ENCODE measurements around the gene SFT2D1.

SFT2D1 gene

DNA sequence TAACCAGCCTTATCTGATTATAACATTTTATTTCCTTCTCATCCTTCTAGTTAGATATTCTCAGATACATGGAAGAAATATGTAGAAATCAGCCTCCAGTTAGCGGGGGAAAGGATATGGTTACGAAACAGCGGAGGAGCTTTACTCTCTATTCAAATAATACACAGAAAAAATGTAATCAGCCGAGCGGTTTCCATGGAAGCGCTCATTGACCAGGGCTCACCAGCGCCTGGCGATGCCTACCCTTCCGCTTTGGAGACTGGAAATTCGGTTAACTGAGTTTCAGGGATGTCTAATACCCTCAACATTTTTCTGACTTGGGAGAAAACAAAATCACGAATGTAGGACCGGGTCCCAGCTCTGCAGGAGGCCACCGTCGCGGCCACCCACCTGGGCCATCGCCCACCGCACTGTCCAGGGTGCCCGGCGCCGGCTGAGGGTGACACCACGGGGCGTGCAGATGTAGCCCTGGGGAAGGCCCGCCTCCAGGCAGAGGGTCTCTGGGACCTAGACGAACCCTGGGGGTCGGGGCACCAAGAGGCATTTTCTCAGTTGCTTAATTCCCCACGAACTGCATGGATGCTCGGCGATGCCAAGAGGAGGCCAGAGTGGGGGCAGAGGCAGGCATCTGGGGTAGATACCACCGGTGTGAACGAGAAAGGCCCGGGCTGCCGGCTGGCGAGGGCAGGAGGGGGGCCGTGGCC lies 35.8 kb downstream of the SFT2D1 start:
- Histone ChIP-seq H3K18ac (ENCODE audit: low read length) (no peak overlapping the region), H3K27me3 (ENCODE audit: insufficient read depth, low read length) (peaks cover 40% of the 10 kb centered on the region), H3K79me1 (ENCODE audit: low read length) (no peaks in the 10 kb centered on the region), H3K4me3 (ENCODE audit: low read depth, low read length) (peak overlapping the region; percentile 42), H3K4ac (ENCODE audit: low read depth, low read length) (no peak overlapping the region), H3K9me3 (ENCODE audit: insufficient read depth, low read depth, low read length) (peaks cover 5% of the 10 kb centered on the region), H3K4me1 (ENCODE audit: control insufficient read depth in 1 of 2, insufficient read depth in 2 of 2, low read length in 2 of 2) (peaks cover 12% of the 10 kb centered on the region in 2 experiments), H4K12ac (ENCODE audit: low read depth, low read length) (no peak overlapping the region), H3K9ac (ENCODE audit: low read length) (no peak overlapping the region), H3K79me2 (ENCODE audit: control insufficient read depth, insufficient read depth, low read length, poor library complexity) (no peaks in the 10 kb centered on the region), H3K14ac (ENCODE audit: low read length) (no peak overlapping the region), H3K36me3 (ENCODE audit: control insufficient read depth in 1 of 2, insufficient read depth in 2 of 2, low read length in 2 of 2) (no peaks in the 10 kb centered on the region), H3K27ac (ENCODE audit: low read depth, low read length) (no peak overlapping the region), H2BK120ac (ENCODE audit: insufficient read depth, low read length, poor library complexity) (no peak overlapping the region), H2BK12ac (ENCODE audit: low read length) (no peak overlapping the region), H2AK5ac (ENCODE audit: low read length) (no peak overlapping the region), H4K91ac (ENCODE audit: low read depth, low read length) (no peak overlapping the region), H3K4me2 (ENCODE audit: low read length) (peak overlapping the region; percentile 85), H2BK5ac (ENCODE audit: low read depth, low read length, poor library complexity) (no peak overlapping the region), H3K23ac (ENCODE audit: low read length) (no peak overlapping the region), H4K8ac (ENCODE audit: low read depth, low read length) (no peak overlapping the region), H2AFZ (ENCODE audit: insufficient read depth, low read length, poor library complexity) (no peak overlapping the region)
- no peak for DNase-seq
- WGBS (ENCODE audit: extremely low coverage, insufficient coverage, insufficient read length), result no CpG with 5 or more reads among the region's 34 CpGs

DNA sequence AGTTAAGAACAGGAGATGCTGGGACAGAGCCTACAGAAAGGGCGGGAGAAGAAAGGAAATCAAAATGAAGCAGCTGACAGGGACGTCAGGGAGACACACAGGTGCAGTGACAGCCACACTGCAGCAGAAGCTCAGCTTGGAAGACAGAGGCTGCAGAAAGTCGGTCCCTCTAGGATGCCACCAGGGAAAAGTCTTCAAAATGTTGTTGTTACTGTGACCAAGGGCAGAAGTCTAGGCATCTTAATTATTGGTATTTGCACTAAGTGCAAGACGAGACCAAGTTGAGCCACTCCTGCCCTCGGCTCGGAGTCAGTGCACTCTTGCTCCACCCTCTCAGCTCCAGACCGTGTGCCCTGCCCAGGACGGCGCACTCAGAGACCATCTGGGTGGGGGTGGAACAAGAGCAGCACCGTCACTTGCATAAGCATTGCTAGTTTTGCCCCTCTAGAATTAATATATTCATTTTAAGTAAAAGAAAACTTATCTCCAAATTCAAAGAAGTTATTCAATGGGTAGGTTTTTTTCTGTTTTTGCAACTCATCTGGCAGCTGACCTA lies 36.7 kb downstream of the SFT2D1 start:
- H3K4ac ChIP-seq (ENCODE audit: low read depth, low read length), result no peak overlapping the region
- H3K4me3 ChIP-seq (ENCODE audit: low read depth, low read length), result no peak overlapping the region
- peaks cover 5% of the 10 kb centered on the region for H3K9me3 ChIP-seq (ENCODE audit: insufficient read depth, low read depth, low read length)
- no peak overlapping the region for H2AK5ac ChIP-seq (ENCODE audit: low read length)
- no peak overlapping the region for H4K8ac ChIP-seq (ENCODE audit: low read depth, low read length)
- no peak overlapping the region for H3K4me2 ChIP-seq (ENCODE audit: low read length)
- no peak overlapping the region for H3K23ac ChIP-seq (ENCODE audit: low read length)
- H2AFZ ChIP-seq (ENCODE audit: insufficient read depth, low read length, poor library complexity), result no peak overlapping the region
- H3K36me3 ChIP-seq (ENCODE audit: control insufficient read depth in 1 of 2, insufficient read depth in 2 of 2, low read length in 2 of 2), result no peaks in the 10 kb centered on the region
- H3K18ac ChIP-seq (ENCODE audit: low read length), result no peak overlapping the region
- no peak overlapping the region for H2BK12ac ChIP-seq (ENCODE audit: low read length)
- H3K27ac ChIP-seq (ENCODE audit: low read depth, low read length), result no peak overlapping the region
- H4K12ac ChIP-seq (ENCODE audit: low read depth, low read length), result no peak overlapping the region
- no CpG with 5 or more reads among the region's 10 CpGs for WGBS (ENCODE audit: extremely low coverage, insufficient coverage, insufficient read length)
- no peak overlapping the region for H4K91ac ChIP-seq (ENCODE audit: low read depth, low read length)
- H3K14ac ChIP-seq (ENCODE audit: low read length), result no peak overlapping the region
- H3K9ac ChIP-seq (ENCODE audit: low read length), result no peak overlapping the region
- no peak overlapping the region for H2BK5ac ChIP-seq (ENCODE audit: low read depth, low read length, poor library complexity)
- no peaks in the 10 kb centered on the region for H3K79me1 ChIP-seq (ENCODE audit: low read length)
- H3K79me2 ChIP-seq (ENCODE audit: control insufficient read depth, insufficient read depth, low read length, poor library complexity), result no peaks in the 10 kb centered on the region
- no peak overlapping the region for H2BK120ac ChIP-seq (ENCODE audit: insufficient read depth, low read length, poor library complexity)
- peaks cover 12% of the 10 kb centered on the region in 2 experiments for H3K4me1 ChIP-seq (ENCODE audit: control insufficient read depth in 1 of 2, insufficient read depth in 2 of 2, low read length in 2 of 2)
- H3K27me3 ChIP-seq (ENCODE audit: insufficient read depth, low read length), result peaks cover 40% of the 10 kb centered on the region
- no peak for DNase-seq

DNA sequence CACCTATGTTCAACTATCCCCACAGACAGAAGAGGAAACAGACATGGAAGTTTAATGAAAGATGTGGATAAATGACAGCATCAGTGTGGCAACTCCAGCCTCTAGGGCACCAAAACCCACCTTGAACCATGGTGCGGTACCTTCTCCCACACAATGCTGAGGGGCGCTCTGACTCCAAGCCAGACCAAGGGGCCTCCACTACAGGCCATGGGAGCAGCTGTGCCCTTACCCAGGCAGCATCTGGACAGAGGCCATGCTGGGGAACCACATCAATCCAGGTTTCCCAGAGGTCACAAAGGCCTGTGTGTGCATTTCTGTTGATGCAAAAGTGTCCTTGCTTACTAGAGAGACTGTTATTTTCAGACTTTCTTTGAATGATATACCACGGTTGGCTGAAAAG lies 38.2 kb downstream of the SFT2D1 start:
- H3K9me3 ChIP-seq (ENCODE audit: insufficient read depth, low read depth, low read length), result peaks cover 3% of the 10 kb centered on the region
- H2AFZ ChIP-seq (ENCODE audit: insufficient read depth, low read length, poor library complexity), result no peak overlapping the region
- no peak overlapping the region for H3K18ac ChIP-seq (ENCODE audit: low read length)
- H3K4me1 ChIP-seq (ENCODE audit: control insufficient read depth in 1 of 2, insufficient read depth in 2 of 2, low read length in 2 of 2), result peaks cover 12% of the 10 kb centered on the region in 2 experiments
- no peak overlapping the region for H4K91ac ChIP-seq (ENCODE audit: low read depth, low read length)
- H3K79me2 ChIP-seq (ENCODE audit: control insufficient read depth, insufficient read depth, low read length, poor library complexity), result no peaks in the 10 kb centered on the region
- no peak overlapping the region for H2AK5ac ChIP-seq (ENCODE audit: low read length)
- DNase-seq, result no peak
- H3K36me3 ChIP-seq (ENCODE audit: control insufficient read depth in 1 of 2, insufficient read depth in 2 of 2, low read length in 2 of 2), result no peaks in the 10 kb centered on the region
- H2BK5ac ChIP-seq (ENCODE audit: low read depth, low read length, poor library complexity), result no peak overlapping the region
- H3K14ac ChIP-seq (ENCODE audit: low read length), result no peak overlapping the region
- H4K8ac ChIP-seq (ENCODE audit: low read depth, low read length), result no peak overlapping the region
- H3K27me3 ChIP-seq (ENCODE audit: insufficient read depth, low read length), result peaks cover 30% of the 10 kb centered on the region
- H4K12ac ChIP-seq (ENCODE audit: low read depth, low read length), result no peak overlapping the region
- H2BK120ac ChIP-seq (ENCODE audit: insufficient read depth, low read length, poor library complexity), result no peak overlapping the region
- H3K4ac ChIP-seq (ENCODE audit: low read depth, low read length), result no peak overlapping the region
- no peak overlapping the region for H3K9ac ChIP-seq (ENCODE audit: low read length)
- no peaks in the 10 kb centered on the region for H3K79me1 ChIP-seq (ENCODE audit: low read length)
- WGBS (ENCODE audit: extremely low coverage, insufficient coverage, insufficient read length), result no CpG with 5 or more reads among the region's 3 CpGs
- no peak overlapping the region for H3K27ac ChIP-seq (ENCODE audit: low read depth, low read length)
- no peak overlapping the region for H2BK12ac ChIP-seq (ENCODE audit: low read length)
- H3K4me3 ChIP-seq (ENCODE audit: low read depth, low read length), result no peak overlapping the region
- H3K4me2 ChIP-seq (ENCODE audit: low read length), result no peak overlapping the region
- H3K23ac ChIP-seq (ENCODE audit: low read length), result no peak overlapping the region

DNA sequence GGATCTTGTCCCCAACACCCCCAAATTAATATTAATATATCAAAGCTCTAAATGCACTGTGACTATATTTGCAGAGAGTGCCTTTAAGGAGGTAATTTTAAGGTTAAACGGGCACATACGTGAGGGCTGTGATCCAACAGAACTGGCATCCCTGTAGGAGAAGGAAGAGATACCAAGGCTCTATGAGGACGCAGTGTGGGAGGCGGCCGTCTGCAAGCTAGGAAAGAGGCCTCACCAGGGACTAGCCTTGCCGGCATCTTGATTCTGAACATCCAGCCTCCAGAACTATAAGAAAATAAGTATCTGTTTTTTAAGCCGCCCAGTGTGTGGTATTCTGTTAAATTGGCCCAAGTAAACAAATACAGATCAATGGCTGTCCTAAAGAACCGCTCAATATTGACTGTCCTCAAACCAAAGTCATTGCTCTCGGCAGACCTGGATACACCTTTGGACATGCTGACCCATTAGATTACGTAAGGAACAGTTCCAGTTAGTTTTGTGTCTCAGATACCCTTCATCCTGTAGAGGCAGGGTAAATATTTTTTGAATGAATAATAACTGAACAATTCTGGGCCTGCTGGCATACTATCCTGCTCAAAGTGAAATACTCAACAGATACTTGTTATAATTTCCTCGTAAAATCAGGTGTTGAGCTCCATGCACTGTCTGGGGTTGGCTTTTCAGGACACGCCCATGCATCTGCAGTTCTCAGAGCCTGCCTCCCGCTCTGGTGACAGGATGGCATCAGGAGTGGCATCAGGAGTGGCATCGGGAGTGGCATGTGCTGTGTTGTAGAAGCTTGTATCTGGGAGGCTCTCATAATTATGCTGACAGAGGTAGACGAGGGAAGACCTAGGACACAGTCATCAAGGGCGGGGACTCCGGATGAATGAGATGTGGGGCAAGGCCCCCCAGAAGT lies 40.5 kb downstream of the SFT2D1 start:
- Histone ChIP-seq H3K9ac (ENCODE audit: low read length) (no peak overlapping the region), H4K12ac (ENCODE audit: low read depth, low read length) (no peak overlapping the region), H2BK120ac (ENCODE audit: insufficient read depth, low read length, poor library complexity) (no peak overlapping the region), H2AK5ac (ENCODE audit: low read length) (no peak overlapping the region), H3K4me2 (ENCODE audit: low read length) (no peak overlapping the region), H3K23ac (ENCODE audit: low read length) (no peak overlapping the region), H3K79me1 (ENCODE audit: low read length) (no peaks in the 10 kb centered on the region), H4K91ac (ENCODE audit: low read depth, low read length) (no peak overlapping the region), H3K27ac (ENCODE audit: low read depth, low read length) (no peak overlapping the region), H3K9me3 (ENCODE audit: insufficient read depth, low read depth, low read length) (no peaks in the 10 kb centered on the region), H3K4me3 (ENCODE audit: low read depth, low read length) (no peak overlapping the region), H3K27me3 (ENCODE audit: insufficient read depth, low read length) (peaks cover 10% of the 10 kb centered on the region), H2BK5ac (ENCODE audit: low read depth, low read length, poor library complexity) (no peak overlapping the region), H3K14ac (ENCODE audit: low read length) (no peak overlapping the region), H4K8ac (ENCODE audit: low read depth, low read length) (no peak overlapping the region), H3K4ac (ENCODE audit: low read depth, low read length) (no peak overlapping the region), H2AFZ (ENCODE audit: insufficient read depth, low read length, poor library complexity) (no peak overlapping the region), H3K79me2 (ENCODE audit: control insufficient read depth, insufficient read depth, low read length, poor library complexity) (no peaks in the 10 kb centered on the region), H3K18ac (ENCODE audit: low read length) (no peak overlapping the region), H2BK12ac (ENCODE audit: low read length) (no peak overlapping the region), H3K36me3 (ENCODE audit: control insufficient read depth in 1 of 2, insufficient read depth in 2 of 2, low read length in 2 of 2) (no peaks in the 10 kb centered on the region), H3K4me1 (ENCODE audit: control insufficient read depth in 1 of 2, insufficient read depth in 2 of 2, low read length in 2 of 2) (no peaks in the 10 kb centered on the region)
- DNase-seq, result peak in 1 of 2 donors; percentile 27
- no CpG with 5 or more reads among the region's 17 CpGs for WGBS (ENCODE audit: extremely low coverage, insufficient coverage, insufficient read length)
